Smooth muscle cell of the brain vasculature (primary cell): ENCODE results near the gene LRSAM1.

Experiments
- DNase-seq: peaks from one replicate; pipeline ENCODE4 v3.0.0-alpha.2; 2012; ENCODE audit warnings: low read depth, low spot score

LRSAM1 gene

DNA sequence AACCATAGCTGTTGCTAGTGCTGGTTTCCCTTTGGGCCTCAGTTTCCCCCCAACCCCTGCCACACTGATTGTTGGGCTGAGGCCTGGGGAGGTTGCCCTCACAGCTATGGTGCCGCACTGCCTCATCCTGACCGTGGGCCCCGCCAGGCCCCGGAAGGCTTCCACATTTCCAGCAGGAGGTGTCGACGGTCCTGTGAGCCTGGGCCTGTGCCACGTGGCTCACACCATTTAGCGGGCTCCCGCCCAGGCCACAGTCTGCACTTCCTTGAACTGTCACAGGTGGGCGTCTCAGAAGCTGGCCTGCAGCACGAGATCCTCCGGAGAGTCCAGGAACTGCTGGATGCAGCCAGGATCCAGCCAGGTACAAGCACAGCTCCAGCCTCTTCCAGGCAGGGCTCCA lies 45.7 kb downstream of the LRSAM1 start:
- no peak for DNase-seq

- DNase-seq, result no peak
These were observed 46.5 kb downstream of the LRSAM1 start for GRCh38 chr9:127497656-127498290.

DNA sequence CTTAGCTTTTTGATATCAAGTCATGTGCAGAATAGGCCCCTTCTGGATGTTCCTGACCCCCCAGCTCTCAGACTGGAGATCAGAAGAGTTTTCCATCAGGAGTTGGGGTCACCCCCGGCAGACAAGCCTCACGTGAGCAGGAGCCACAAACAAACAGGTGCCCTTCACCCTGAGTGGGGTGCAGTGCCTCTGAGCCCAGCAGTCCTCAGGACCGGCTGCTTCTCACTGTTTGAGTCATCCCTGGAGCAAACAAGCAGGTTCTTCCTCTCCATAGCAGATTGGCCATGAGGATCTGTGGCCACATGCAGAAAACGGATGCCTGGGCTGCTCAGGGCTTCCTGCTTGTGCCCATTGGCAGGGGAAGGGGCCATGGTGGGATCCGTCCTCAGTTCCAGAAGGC lies 47.0 kb downstream of the LRSAM1 start:
- no peak for DNase-seq

DNA sequence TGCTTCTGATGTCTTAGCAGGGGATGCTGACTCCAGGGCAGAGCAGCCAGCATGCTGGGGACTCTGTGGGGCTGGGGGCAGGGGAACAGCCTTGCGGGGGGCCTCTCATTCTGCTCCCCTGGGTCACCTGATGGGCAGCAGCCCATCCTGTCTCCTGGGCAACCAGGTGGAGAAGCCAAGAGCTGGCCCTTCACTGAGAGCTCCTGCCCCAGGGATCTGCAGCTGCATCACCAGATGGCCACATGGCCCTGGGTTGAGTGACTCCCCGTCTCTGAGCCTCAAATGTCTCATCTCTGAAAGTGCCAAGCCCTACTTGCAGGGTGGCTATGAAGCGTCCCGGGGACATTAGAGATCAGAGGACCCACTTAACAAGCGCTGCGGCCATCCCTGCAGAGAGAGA lies 49.1 kb downstream of the LRSAM1 start:
- DNase-seq, result no peak

- DNase-seq, result no peak
These were observed 49.6 kb downstream of the LRSAM1 start for GRCh38 chr9:127500862-127501261.

DNA sequence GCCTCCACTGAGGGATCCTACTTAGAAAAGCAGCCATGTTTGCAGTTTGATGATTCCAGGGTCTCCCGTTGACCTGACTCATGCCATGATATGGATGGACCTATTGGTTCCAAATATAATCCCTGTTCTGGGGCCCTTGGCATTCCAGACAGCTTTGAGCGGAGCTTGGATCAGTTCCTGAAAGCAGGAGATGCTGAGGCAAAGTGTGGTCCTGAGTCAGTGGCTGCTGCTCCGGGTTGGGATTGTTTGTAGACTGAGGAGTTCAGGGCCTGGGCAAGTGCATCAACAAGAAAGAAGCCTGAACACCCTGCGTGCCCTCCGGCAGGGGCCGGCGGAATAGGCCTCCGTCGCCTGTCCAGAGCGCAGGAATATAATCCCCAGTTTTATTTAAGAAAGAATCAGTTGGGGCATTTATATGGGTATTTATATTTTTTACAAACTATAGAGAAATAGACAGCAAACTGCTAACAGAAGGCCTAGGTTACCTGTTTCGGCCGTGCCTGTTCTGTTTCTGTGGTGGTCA lies 50.6 kb downstream of the LRSAM1 start:
- DNase-seq, result no peak

DNA sequence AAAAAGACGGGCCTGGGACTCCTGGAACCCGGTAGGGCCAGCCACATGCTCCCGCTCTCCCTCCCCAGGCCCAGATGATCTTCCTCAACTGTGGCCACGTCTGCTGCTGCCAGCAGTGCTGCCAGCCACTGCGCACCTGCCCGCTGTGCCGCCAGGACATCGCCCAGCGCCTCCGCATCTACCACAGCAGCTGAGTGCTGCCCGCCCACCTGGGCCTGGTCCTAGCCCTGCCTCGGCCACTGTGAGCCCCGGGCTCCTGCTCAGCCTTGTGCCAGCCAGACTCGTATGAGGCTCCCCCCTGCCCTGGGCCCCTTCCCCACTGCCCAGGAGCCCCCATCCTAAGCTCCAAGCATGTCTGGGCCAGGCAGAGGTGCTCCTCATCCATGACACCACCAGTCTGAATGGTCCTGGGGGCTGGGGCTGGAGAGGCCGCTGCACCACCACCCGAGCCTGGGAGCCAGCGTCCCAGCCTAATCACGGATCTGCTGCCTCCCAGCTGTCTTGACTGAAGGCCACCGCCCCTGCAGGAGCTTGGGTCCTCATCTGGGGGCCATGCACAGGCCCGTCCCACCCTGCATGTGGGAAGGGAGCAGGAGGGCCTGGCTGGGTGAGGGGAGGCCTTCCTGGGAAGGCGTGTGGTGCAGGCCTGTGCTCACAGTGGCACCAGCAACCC lies 51.5 kb downstream of the LRSAM1 start:
- DNase-seq, result no peak

- DNase-seq, result no peak
These were observed 52.1 kb downstream of the LRSAM1 start for GRCh38 chr9:127503379-127503921.

DNA sequence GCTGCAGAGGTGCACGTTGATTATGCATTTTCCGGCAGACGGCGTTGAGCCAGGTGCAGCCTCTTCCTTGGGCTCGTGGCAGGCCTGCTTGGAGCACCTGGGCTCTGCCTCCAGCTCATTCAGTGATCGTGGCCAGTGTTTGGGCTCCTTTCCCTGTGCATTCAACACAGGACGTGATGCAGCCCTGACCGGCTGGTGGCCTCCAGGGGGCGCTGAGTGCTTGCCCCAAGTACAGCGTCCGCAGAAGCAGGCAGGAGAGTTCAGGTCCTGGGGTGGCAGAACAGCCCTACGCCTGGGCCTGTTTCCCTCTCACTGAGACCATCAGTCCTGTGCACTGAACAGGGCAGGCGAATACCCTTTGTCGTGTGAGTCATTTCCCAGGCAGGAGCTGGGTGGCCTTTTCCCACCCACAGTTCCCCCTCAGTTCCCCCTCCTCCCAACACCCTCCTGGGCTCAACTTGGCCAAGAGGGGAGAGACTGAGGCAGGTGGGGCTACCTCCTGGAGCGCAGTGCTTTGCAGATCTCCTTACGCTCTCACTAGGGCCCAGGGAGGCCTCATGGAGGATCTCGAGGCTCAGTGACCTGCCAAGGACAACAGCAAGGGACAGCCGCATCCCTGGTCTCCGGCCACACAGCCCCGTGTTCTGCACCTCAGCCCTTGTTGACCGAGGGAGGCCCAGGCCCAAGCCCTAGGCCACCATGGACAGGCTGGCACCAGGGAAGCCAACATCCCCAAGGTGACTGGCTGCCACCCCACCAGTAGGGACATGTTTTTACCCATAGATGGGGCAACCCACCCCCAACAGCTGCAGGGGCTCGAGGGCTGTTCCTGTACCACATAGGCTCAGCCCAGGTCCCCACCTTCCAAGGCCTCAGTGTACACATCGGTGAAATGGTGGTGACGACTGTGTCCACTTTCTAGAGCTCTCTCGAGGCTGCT lies 52.9 kb downstream of the LRSAM1 start:
- peak; percentile 70 for DNase-seq

- no peak for DNase-seq
These were observed 53.6 kb downstream of the LRSAM1 start for GRCh38 chr9:127504887-127505251.

DNA sequence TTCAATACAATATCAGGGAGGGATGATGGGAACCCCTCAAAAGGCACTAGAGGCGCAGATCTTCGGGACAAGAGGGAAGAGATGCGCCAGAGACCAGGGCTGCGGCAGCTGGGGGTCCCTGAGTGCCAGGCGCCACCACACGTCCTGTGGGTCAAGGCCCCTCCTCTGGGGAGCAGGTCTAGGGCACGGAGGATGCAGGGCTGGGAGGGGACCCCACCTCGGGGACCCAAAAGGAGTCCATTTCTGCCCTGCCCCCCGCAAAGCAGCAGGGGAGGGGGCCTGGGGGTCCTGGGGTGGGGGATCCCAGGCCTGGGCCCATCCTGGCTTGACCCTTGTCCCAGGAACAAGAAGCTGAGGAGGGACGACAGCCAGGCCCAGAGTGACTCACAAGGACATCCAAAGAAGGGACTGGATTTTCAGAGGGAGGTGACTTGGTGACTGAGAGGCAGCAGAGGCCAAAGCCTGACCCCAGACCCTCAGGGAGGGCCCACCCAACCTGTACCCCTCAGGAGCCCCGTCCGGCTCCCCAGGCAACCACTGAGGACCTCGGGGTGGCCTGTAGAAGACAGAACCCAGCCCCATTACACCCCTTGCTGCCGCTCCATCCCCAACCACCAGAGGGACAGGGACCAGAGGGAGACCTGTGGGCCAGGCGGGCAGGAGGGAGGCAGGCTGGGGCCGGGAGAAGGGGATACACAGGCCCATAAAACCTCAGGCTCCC lies 54.2 kb downstream of the LRSAM1 start:
- DNase-seq, result no peak

GRCh38 chr9:127506117-127506813 lies 55.0 kb downstream of the LRSAM1 start:
- no peak for DNase-seq

- DNase-seq, result no peak
These were observed 55.8 kb downstream of the LRSAM1 start for GRCh38 chr9:127506814-127507750.

- DNase-seq, result no peak
These were observed 56.7 kb downstream of the LRSAM1 start for GRCh38 chr9:127507751-127508648.

GRCh38 chr9:127508901-127509260 lies 57.6 kb downstream of the LRSAM1 start:
- DNase-seq, result no peak

- no peak for DNase-seq
These were observed 58.1 kb downstream of the LRSAM1 start for GRCh38 chr9:127509261-127509954.

DNA sequence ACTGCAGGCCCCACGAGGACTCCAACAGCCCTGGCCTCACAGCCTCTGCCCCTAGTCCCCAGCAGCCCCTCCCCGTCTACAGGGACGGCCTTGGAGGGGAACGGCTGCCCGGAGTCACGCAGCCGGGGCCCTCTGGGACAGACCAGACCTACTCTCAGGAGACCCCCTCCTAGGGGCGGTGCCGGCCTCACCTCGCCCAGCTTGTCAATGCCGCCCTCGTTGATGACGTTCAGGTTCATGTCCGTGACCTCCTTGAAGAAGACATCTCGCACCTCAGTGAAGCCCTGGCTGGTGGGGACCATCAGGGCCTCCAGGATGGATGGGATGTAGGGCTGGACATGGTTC lies 58.6 kb downstream of the LRSAM1 start:
- no peak for DNase-seq

- DNase-seq, result no peak
These were observed 63.2 kb downstream of the LRSAM1 start for GRCh38 chr9:127514468-127514867.
